SU-DHL-6 (cell line): ENCODE data around the gene SYNJ1.
"Not testable (repeated sequence)": the region's sequence is repeated elsewhere in the genome, so short reads cannot be mapped to it uniquely, and the experiment has no call there.

Experiments
- H2AFZ ChIP-seq: fragments of 200-600 bp; sonication (generic); 2 replicates; pipeline ENCODE4 v1.6.1; 2014; ENCODE audit warnings: low read depth, mild to moderate bottlenecking, moderate library complexity, mixed read lengths, antibody characterized with exemption, low read length; ENCODE audit not compliant: severe bottlenecking
- H3F3A ChIP-seq: fragments of 200-600 bp; shearing (Covaris generic); 2 replicates; pipeline ENCODE4 v1.6.0; 2016; ENCODE audit warnings: antibody characterized with exemption, mild to moderate bottlenecking; ENCODE audit not compliant: insufficient read depth
- H3K27ac ChIP-seq: fragments of 200-600 bp; sonication (generic); 2 replicates; pipeline ENCODE4 v1.5.1; 2016; ENCODE audit warnings: low read depth, mild to moderate bottlenecking, low read length, moderate library complexity, mixed read lengths
- H3K27me3 ChIP-seq: fragments of 200-600 bp; sonication (generic), shearing (Covaris generic); 2 replicates; pipeline ENCODE4 v1.6.0; 2014; ENCODE audit warnings: mild to moderate bottlenecking, low read length
- H3K36me3 ChIP-seq: fragments of 200-600 bp; sonication (generic); 2 replicates; pipeline ENCODE4 v1.6.1; 2014; ENCODE audit warnings: mild to moderate bottlenecking, low read length, mixed read lengths
- H3K4me2 ChIP-seq: fragments of 300-600, 200-600 bp; shearing (Covaris generic), sonication (generic); 2 replicates; pipeline ENCODE4 v1.6.0; 2014; ENCODE audit warnings: low read length, low read depth, mild to moderate bottlenecking; ENCODE audit not compliant: poor library complexity, severe bottlenecking
- H3K4me3 ChIP-seq: fragments of 200-600 bp; sonication (generic); 2 replicates; pipeline ENCODE4 v1.5.1; 2014; ENCODE audit warnings: antibody characterized with exemption, low read length, mild to moderate bottlenecking, mixed read lengths; ENCODE audit not compliant: insufficient read depth, poor library complexity, severe bottlenecking
- H3K79me2 ChIP-seq: fragments of 200-600 bp; sonication (generic); 2 replicates; pipeline ENCODE4 v1.6.1; 2014; ENCODE audit warnings: mild to moderate bottlenecking, low read length, moderate library complexity; ENCODE audit not compliant: insufficient read depth
- H3K9ac ChIP-seq: fragments of 200-600 bp; sonication (generic); 2 replicates; pipeline ENCODE4 v1.7.0; 2014; ENCODE audit warnings: mild to moderate bottlenecking, low read length
- H3K9me2 ChIP-seq: fragments of 200-600 bp; sonication (generic); replicated peaks from 2 replicates; pipeline ENCODE4 v1.6.1; 2014; ENCODE audit warnings: low read length; ENCODE audit not compliant: insufficient read depth
- H3K9me3 ChIP-seq: fragments of 200-600 bp; sonication (generic); 2 replicates; pipeline ENCODE4 v1.6.1; 2014; ENCODE audit warnings: low read length, mixed read lengths; ENCODE audit not compliant: insufficient read depth
- H4K20me1 ChIP-seq: fragments of 200-600 bp; sonication (generic); 2 replicates; pipeline ENCODE4 v1.6.1; 2014; ENCODE audit warnings: low read depth, mild to moderate bottlenecking, antibody characterized with exemption, low read length, moderate library complexity, mixed read lengths
- EZH2phosphoT487 ChIP-seq: fragments of 200-600 bp; sonication (generic), shearing (Covaris generic); conservative IDR thresholded peaks from 2 replicates; pipeline ENCODE4 v1.6.1; 2018; ENCODE audit warnings: mild to moderate bottlenecking, antibody characterized with exemption, low read length, moderate library complexity, mixed read lengths
- TF ChIP-seq, protein P1 (sequence below): fragments of 200-600 bp; sonication (generic); IDR thresholded peaks from one replicate; pipeline ENCODE4 v1.5.1; 2017; ENCODE audit warnings: antibody characterized with exemption, mild to moderate bottlenecking, low read length, moderate library complexity; ENCODE audit not compliant: insufficient read depth, poor library complexity, severe bottlenecking

Gene SYNJ1

DNA sequence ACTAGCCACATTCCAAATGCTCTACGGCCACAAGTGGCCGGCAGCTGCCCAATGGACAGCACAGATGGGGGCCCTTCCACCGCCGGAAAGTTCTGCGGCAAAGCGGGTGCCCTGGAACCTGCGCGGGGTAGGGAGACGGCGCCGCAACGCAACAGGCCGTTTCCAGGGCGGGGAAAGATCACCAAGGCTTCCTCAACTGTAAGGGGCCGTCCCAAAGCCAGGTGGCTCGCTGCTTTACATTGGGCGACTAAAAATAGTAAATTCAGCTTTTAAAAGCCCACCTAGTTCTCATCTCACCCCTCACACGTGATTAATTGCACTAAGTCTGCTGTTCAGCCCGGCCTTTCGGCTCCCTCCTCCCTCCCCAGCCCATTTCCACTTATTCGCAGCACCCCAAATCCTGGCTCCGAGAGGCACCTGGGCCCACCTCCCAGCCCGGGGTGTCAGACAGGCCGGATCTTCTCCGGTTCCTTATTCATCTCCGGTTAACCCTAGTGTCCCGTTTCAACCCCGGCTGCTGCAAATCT, 116.3 kb downstream of the SYNJ1 start:
- TF ChIP-seq, protein P1, sequence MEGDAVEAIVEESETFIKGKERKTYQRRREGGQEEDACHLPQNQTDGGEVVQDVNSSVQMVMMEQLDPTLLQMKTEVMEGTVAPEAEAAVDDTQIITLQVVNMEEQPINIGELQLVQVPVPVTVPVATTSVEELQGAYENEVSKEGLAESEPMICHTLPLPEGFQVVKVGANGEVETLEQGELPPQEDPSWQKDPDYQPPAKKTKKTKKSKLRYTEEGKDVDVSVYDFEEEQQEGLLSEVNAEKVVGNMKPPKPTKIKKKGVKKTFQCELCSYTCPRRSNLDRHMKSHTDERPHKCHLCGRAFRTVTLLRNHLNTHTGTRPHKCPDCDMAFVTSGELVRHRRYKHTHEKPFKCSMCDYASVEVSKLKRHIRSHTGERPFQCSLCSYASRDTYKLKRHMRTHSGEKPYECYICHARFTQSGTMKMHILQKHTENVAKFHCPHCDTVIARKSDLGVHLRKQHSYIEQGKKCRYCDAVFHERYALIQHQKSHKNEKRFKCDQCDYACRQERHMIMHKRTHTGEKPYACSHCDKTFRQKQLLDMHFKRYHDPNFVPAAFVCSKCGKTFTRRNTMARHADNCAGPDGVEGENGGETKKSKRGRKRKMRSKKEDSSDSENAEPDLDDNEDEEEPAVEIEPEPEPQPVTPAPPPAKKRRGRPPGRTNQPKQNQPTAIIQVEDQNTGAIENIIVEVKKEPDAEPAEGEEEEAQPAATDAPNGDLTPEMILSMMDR: no peak
- no peak for TF ChIP-seq EZH2phosphoT487
- H3K4me3 ChIP-seq: peak overlapping the region; percentile 72
- peak overlapping the region; percentile 95 for H2AFZ ChIP-seq
- no peaks in the 10 kb centered on the region for H3K9me2 ChIP-seq
- no peaks in the 10 kb centered on the region for H3K27me3 ChIP-seq
- H3K4me2 ChIP-seq: peak overlapping the region; percentile 69
- no peaks in the 10 kb centered on the region for H3K9me3 ChIP-seq
- H3K9ac ChIP-seq: peak overlapping the region; percentile 70
- H3K79me2 ChIP-seq: peaks cover 20% of the 10 kb centered on the region
- H3K27ac ChIP-seq: peak overlapping the region; percentile 70
- no peaks in the 10 kb centered on the region; the same call in 1 of the 2 replicates for H3F3A ChIP-seq
- H4K20me1 ChIP-seq: peaks cover 8% of the 10 kb centered on the region
- H3K36me3 ChIP-seq: peaks cover 7% of the 10 kb centered on the region; the same call in 1 of the 2 replicates

DNA sequence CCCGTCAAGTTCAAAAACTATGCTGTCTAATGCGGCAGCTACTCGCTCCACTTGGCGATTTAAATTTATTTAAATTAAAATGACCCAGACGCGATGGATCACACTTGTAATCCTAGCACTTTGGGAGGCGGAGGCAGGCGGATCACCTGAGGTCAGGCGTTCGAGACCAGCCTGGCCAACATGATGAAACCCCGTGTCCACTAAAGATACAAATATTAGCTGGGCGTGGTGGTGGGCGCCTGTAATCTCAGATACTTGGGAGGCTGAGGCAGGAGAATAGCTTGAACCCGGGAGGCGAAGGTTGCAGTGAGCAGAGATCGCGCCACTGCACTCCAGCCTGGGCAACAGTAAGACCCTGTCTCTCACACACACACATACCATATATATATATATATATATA, 116.9 kb downstream of the SYNJ1 start:
- Histone ChIP-seq H3K79me2 (peaks cover 20% of the 10 kb centered on the region), H3K4me2 (peak overlapping the region; percentile 69)
- not testable (repeated sequence) for H3K27ac ChIP-seq, H4K20me1 ChIP-seq, H3K4me3 ChIP-seq, H3F3A ChIP-seq, H2AFZ ChIP-seq, H3K9ac ChIP-seq, H3K9me3 ChIP-seq, H3K36me3 ChIP-seq, H3K27me3 ChIP-seq, H3K9me2 ChIP-seq

DNA sequence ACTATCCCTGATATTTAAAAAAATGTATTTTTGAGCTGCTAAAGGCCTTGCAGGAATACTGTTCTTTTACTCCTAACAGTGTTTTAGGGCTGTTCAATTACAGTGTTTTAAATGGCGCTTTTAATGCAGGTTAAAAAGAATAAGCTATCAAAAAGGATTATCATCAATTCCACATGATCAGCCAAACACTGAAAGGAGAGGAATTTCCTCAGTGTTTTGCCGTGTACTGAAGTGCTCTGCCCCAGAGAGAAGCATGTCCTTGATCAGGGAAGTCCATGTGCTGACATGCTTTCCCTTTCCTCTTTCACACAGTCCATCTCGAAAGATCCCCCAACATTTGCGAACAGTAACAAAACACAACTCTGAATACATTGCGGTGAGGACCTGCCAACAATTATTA, 119.0 kb downstream of the SYNJ1 start:
- no peak overlapping the region for H2AFZ ChIP-seq
- H3K36me3 ChIP-seq: peaks cover 10% of the 10 kb centered on the region; the same call in 1 of the 2 replicates
- no peaks in the 10 kb centered on the region for H3K27me3 ChIP-seq
- no peak overlapping the region for H3K9ac ChIP-seq
- H3K9me3 ChIP-seq: no peaks in the 10 kb centered on the region
- H3K79me2 ChIP-seq: peaks cover 20% of the 10 kb centered on the region
- no peak overlapping the region for H3K4me2 ChIP-seq
- H4K20me1 ChIP-seq: peaks cover 8% of the 10 kb centered on the region
- no peaks in the 10 kb centered on the region for H3K9me2 ChIP-seq
- H3K4me3 ChIP-seq: no peak overlapping the region
- H3F3A ChIP-seq: no peaks in the 10 kb centered on the region; the same call in 1 of the 2 replicates
- no peak overlapping the region for H3K27ac ChIP-seq
- no peak for TF ChIP-seq EZH2phosphoT487
- TF ChIP-seq, protein P1: no peak

DNA sequence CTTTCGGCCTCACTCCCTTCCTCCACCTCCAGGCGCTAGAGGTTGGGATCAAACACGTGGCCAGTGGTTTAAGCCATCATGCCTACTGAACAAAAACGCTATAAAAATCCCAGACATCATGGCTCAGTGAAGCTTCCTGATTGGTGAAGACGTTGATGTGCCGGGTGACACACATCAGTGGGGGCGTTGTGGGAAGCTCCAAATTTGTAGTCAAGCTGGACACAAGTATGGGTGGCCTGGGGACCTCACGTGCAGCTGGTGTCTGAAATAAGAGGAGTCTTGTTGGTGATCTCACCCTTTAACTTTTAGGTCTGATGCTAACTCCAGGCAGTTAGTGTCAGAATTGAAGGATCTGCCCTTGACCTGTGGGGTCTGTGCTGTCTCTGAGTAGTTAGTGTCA, 122.3 kb downstream of the SYNJ1 start:
- no peak overlapping the region for H3K9ac ChIP-seq

More for the DNA sequence above, 122.3 kb downstream of the SYNJ1 start:
- H3K36me3 ChIP-seq: peaks cover 10% of the 10 kb centered on the region; the same call in 1 of the 2 replicates
- H3K9me3 ChIP-seq: no peaks in the 10 kb centered on the region
- H3K9me2 ChIP-seq: no peaks in the 10 kb centered on the region
- no peak overlapping the region for H3K4me3 ChIP-seq
- peaks cover 4% of the 10 kb centered on the region for H4K20me1 ChIP-seq
- H2AFZ ChIP-seq: no peak overlapping the region
- no peak overlapping the region for H3K27ac ChIP-seq
- H3F3A ChIP-seq: no peaks in the 10 kb centered on the region; the same call in 1 of the 2 replicates
- TF ChIP-seq, protein P1: no peak
- no peak for TF ChIP-seq EZH2phosphoT487
- H3K79me2 ChIP-seq: peaks cover 7% of the 10 kb centered on the region
- no peak overlapping the region for H3K4me2 ChIP-seq
- H3K27me3 ChIP-seq: no peaks in the 10 kb centered on the region
